Raji (cell line): ENCODE measurements around the gene CALCOCO1.
A peak's percentile ranks its signal among the peaks of the same experiment; 100 is the strongest.

Source experiments
- POLR2A ChIP-seq: IDR thresholded peaks from 2 replicates; pipeline ENCODE4 v1.6.1; 2011; ENCODE audit warnings: low read depth, low read length, control low read depth; ENCODE audit not compliant: insufficient read depth

The CALCOCO1 gene

GRCh38 chr12:53756300-53757100 lies 29.2 kb upstream of the CALCOCO1 start:
- TF ChIP-seq POLR2A = no peak

GRCh38 chr12:53755893-53756292 lies 28.6 kb upstream of the CALCOCO1 start:
- no peak for TF ChIP-seq POLR2A

GRCh38 chr12:53755451-53755891 lies 28.2 kb upstream of the CALCOCO1 start:
- TF ChIP-seq POLR2A = no peak

DNA sequence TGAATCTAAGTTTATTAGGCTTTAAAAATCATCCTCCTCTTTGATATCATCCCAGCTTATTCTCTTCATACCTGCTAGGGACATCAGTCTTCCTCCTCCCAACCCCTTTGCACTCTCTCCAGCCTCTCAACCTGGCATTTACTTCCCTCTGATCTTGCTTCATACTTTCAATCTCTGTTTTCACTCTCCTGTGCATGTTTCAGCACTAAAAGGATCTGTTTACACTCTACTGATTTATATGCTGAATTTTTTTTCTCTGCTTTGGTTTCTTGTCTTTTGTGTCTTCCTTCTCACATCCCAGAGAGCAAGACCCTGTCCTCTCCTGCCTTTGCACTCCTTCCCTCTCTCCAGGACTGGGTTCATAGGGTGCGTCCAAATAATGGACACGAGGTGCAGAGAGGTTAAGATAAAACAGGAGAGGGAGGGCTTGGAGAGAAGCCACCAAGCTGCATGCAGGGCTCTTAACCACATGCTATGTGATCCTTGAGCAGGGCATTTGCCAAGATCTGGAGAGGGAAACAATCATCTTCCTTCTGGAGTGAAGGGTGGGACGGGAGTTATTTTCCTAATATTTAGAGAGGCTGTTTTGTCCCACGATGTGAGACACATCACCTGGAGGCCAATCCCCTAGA lies 27.5 kb upstream of the CALCOCO1 start:
- peak; percentile 24; the same call in 1 of the 2 replicates for TF ChIP-seq POLR2A

GRCh38 chr12:53754188-53754585 lies 26.9 kb upstream of the CALCOCO1 start:
- TF ChIP-seq POLR2A = peak; percentile 50; the same call in 1 of the 2 replicates

- TF ChIP-seq POLR2A = no peak
Measured at GRCh38 chr12:53752621-53753020, 25.4 kb upstream of the CALCOCO1 start.

DNA sequence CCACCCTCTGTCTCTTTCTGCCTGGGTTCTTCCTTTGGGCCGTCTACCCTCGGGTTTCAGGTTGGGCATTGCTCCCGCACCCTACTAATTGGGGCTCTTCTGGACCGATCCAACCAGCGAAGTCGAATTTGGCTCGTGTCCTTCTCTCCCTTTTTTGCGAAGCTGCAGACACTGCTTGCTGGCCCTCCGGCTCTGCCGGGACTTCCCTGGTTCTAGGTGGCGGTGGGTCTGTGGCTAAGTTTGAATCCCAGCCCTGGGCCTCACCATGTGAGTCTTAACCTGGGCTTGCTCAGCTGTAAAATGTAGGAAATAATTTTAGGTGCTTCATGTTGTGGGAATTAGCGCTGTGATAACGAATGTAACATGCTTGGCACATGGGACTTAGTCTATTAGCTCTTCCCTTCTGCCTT lies 24.9 kb upstream of the CALCOCO1 start:
- TF ChIP-seq POLR2A = no peak

DNA sequence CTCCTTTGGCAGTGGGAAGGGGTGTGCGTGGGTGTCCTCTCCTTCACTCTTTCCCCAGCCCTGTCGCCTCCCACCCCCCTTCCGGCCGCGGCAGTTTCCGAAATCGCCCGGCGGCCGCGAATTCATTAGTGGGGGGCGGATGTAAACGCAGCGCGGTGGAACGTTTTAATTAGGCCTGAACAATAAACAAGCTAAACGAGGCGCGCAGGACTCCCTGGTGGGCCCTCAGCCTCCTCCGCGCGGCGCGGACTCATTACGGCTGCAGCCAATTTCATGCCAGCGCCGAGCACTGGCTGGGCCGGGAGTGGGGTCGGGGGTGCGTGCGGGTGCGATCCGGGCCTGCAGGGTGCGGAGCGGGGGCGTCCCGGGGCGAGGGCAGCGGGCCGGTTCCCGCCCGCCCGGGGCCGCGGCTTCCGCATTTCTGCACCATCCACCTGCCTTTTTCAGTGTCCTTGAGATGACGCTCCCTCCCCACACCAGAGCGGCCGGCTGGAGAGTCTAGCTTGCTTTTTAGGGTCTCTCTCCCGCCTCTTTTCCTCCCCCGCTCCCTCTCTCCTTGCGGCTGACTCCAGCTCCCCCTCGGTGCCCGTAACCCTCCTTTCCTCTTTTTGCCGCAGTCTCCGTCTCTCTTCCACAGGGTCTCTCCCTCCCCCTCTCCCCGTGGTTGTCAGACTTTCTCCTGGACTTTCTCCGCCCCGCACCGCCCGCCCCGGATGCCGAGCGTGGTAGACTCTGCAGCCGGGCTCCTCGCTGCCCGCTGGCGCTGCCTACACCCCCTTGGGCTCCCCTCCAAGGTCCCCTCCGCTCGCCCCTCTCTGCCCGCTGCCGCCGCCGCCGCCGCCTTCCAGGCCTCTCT lies 24.3 kb upstream of the CALCOCO1 start, which contains the start of gene CISTR:
Gene CISTR, minus strand, starts transcription at position 644 of the 856 bp plus-strand sequence.
- TF ChIP-seq POLR2A = 0 out of 2 replicates have a peak, but pooled peaks have one; percentile 21

- no peak; the same call in 1 of the 2 replicates for TF ChIP-seq POLR2A
Measured at GRCh38 chr12:53750812-53751335, 23.6 kb upstream of the CALCOCO1 start.

- TF ChIP-seq POLR2A = no peak
Measured at GRCh38 chr12:53749986-53750811, 22.9 kb upstream of the CALCOCO1 start.

- TF ChIP-seq POLR2A = no peak
Measured at GRCh38 chr12:53748072-53748840, 21.0 kb upstream of the CALCOCO1 start.

DNA sequence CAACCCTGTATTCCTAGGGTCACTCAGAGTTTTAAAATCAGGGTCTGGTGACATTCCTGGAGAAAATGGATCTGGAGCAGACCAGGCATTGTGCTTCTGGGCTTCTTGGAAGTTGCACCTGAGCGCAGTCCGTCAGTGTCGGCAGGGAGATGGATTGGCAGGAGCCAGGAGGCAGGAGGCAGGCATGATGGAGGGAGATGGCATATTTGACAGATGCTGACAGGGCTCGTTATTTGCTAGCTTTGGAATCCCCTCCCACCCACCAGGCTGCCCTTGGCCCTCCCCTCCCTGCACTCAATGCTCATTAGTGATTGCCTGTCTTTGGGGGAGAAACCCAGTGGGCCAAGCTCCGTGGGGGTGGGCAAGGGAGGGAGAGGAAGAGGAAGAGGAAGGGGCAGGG lies 19.8 kb upstream of the CALCOCO1 start:
- TF ChIP-seq POLR2A = no peak

DNA sequence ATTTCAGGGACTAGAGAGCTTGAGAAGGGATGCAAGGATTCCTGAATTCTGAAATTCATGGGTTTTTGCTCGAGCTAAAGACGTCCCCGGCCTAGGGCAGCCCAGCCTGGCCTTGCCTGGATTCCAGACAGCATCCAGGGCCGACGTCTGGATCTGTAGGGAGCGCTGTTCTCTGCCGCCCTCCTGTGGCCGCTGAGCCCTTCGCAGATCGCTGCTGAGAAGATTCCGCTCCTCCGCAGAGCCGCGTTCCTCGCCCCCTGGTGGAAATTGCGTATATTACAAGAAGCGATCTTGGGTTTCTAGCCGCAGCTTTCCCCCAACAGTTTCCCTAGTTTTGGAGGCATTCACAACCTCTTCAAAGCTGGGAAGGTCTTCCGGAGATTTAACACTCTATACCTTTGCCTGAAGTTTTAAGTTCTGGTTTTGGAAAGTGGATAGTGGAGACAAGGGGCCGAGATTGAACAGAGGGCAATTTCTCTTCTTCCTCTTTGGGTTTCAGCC lies 19.4 kb upstream of the CALCOCO1 start:
- TF ChIP-seq POLR2A = no peak
